ENCODE measurements around the gene NUDT1. TPM values are rescaled to one million over a fixed set of nuclear protein-coding genes. Genes with fewer than 3 reads are reported as not detected.

Gene NUDT1
- total and polyA plus RNA-seq, 2 donors (not counting 1 experiment from before 2014, with no cell fraction given) = 19.8 to 28.4 TPM

DNA sequence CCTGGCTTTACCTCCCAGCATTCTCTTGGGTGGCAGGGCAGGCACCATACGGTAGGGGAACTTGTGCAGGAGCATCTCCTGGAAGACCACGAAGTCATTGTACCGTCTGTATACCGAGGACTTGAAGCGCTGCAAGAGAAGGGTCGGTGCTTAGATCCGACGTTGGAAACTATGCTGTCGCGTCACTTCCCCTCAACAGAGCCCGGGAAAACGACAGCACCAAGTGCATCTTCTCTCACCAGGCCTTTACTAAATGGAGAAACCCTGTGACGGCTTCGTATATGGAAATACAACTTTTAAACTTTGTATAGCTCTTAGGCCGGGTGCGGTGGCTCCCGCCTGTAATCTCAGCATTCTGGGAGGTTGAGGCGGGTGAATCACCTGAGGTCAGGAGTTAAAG lies 33.1 kb downstream of the NUDT1 start:
- Histone ChIP-seq H3K4me3 (replicated peaks in 1 of 4; ENCODE audit: control extremely low read depth in 1 of 4, insufficient read depth in 1 of 4, low read depth in 3 of 4, low read length in 4 of 4) (no peak overlapping the region), H3K9ac (ENCODE audit: insufficient read depth, low read length) (no peak overlapping the region), H3K4me2 (ENCODE audit: extremely low read depth, insufficient read depth, low read length) (no peak overlapping the region), H2AFZ (ENCODE audit: low read length) (no peak overlapping the region), H3K79me2 (ENCODE audit: control insufficient read depth, insufficient read depth, low read length) (peaks cover 2% of the 10 kb centered on the region), H3K9me3 (ENCODE audit: control insufficient read depth, insufficient read depth, low read depth, low read length) (no peaks in the 10 kb centered on the region), H3K27me3 (ENCODE audit: control insufficient read depth, insufficient read depth, low read length) (no peaks in the 10 kb centered on the region), H4K20me1 (ENCODE audit: control insufficient read depth, extremely low read depth, insufficient read depth, low read length) (no peaks in the 10 kb centered on the region), H3K4me1 (ENCODE audit: control insufficient read depth, extremely low read depth, insufficient read depth, low read length) (peaks cover 2% of the 10 kb centered on the region), H3K27ac (ENCODE audit: insufficient read depth, low read length) (no peak overlapping the region), H3K36me3 (ENCODE audit: control insufficient read depth, insufficient read depth, low read length) (peaks cover 2% of the 10 kb centered on the region)
- no peak for DNase-seq (ENCODE audit: low read depth in 2 of 2)
- TF ChIP-seq EZH2 (IDR thresholded peaks at IDR 0.05; ENCODE audit: low read length, missing control alignments) = no peak
- TF ChIP-seq, protein P1, sequence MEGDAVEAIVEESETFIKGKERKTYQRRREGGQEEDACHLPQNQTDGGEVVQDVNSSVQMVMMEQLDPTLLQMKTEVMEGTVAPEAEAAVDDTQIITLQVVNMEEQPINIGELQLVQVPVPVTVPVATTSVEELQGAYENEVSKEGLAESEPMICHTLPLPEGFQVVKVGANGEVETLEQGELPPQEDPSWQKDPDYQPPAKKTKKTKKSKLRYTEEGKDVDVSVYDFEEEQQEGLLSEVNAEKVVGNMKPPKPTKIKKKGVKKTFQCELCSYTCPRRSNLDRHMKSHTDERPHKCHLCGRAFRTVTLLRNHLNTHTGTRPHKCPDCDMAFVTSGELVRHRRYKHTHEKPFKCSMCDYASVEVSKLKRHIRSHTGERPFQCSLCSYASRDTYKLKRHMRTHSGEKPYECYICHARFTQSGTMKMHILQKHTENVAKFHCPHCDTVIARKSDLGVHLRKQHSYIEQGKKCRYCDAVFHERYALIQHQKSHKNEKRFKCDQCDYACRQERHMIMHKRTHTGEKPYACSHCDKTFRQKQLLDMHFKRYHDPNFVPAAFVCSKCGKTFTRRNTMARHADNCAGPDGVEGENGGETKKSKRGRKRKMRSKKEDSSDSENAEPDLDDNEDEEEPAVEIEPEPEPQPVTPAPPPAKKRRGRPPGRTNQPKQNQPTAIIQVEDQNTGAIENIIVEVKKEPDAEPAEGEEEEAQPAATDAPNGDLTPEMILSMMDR (conservative IDR thresholded peaks at IDR 0.05 in 1 of 2, IDR thresholded peaks at IDR 0.05 in 1 of 2; ENCODE audit: low read depth in 1 of 2, low read length in 2 of 2) = no peak

GRCh38 chr7:2276107-2276506 lies 34.1 kb downstream of the NUDT1 start:
- no peaks in the 10 kb centered on the region for H3K9me3 ChIP-seq (ENCODE audit: control insufficient read depth, insufficient read depth, low read depth, low read length)
- H3K4me2 ChIP-seq (ENCODE audit: extremely low read depth, insufficient read depth, low read length) = no peak overlapping the region
- H3K79me2 ChIP-seq (ENCODE audit: control insufficient read depth, insufficient read depth, low read length) = peaks cover 2% of the 10 kb centered on the region
- H3K27ac ChIP-seq (ENCODE audit: insufficient read depth, low read length) = no peak overlapping the region
- no peak overlapping the region for H2AFZ ChIP-seq (ENCODE audit: low read length)
- no peak for DNase-seq (ENCODE audit: low read depth in 2 of 2)
- no peak overlapping the region for H3K9ac ChIP-seq (ENCODE audit: insufficient read depth, low read length)
- H3K27me3 ChIP-seq (ENCODE audit: control insufficient read depth, insufficient read depth, low read length) = no peaks in the 10 kb centered on the region
- peaks cover 2% of the 10 kb centered on the region for H3K36me3 ChIP-seq (ENCODE audit: control insufficient read depth, insufficient read depth, low read length)
- no peak overlapping the region for H3K4me3 ChIP-seq (replicated peaks in 1 of 4; ENCODE audit: control extremely low read depth in 1 of 4, insufficient read depth in 1 of 4, low read depth in 3 of 4, low read length in 4 of 4)
- peaks cover 2% of the 10 kb centered on the region for H3K4me1 ChIP-seq (ENCODE audit: control insufficient read depth, extremely low read depth, insufficient read depth, low read length)
- no peaks in the 10 kb centered on the region for H4K20me1 ChIP-seq (ENCODE audit: control insufficient read depth, extremely low read depth, insufficient read depth, low read length)
- TF ChIP-seq, protein P1 (conservative IDR thresholded peaks at IDR 0.05 in 1 of 2, IDR thresholded peaks at IDR 0.05 in 1 of 2; ENCODE audit: low read depth in 1 of 2, low read length in 2 of 2) = no peak
- no peak for TF ChIP-seq EZH2 (IDR thresholded peaks at IDR 0.05; ENCODE audit: low read length, missing control alignments)

GRCh38 chr7:2278026-2278425 lies 36.0 kb downstream of the NUDT1 start:
- no peaks in the 10 kb centered on the region for H3K27me3 ChIP-seq (ENCODE audit: control insufficient read depth, insufficient read depth, low read length)
- peaks cover 3% of the 10 kb centered on the region for H3K79me2 ChIP-seq (ENCODE audit: control insufficient read depth, insufficient read depth, low read length)
- H2AFZ ChIP-seq (ENCODE audit: low read length) = no peak overlapping the region
- no peak overlapping the region for H3K27ac ChIP-seq (ENCODE audit: insufficient read depth, low read length)
- no peak for TF ChIP-seq EZH2 (IDR thresholded peaks at IDR 0.05; ENCODE audit: low read length, missing control alignments)
- TF ChIP-seq, protein P1 (conservative IDR thresholded peaks at IDR 0.05 in 1 of 2, IDR thresholded peaks at IDR 0.05 in 1 of 2; ENCODE audit: low read depth in 1 of 2, low read length in 2 of 2) = no peak
- peaks cover 4% of the 10 kb centered on the region for H3K4me1 ChIP-seq (ENCODE audit: control insufficient read depth, extremely low read depth, insufficient read depth, low read length)
- H3K9me3 ChIP-seq (ENCODE audit: control insufficient read depth, insufficient read depth, low read depth, low read length) = no peaks in the 10 kb centered on the region
- no peak overlapping the region for H3K4me2 ChIP-seq (ENCODE audit: extremely low read depth, insufficient read depth, low read length)
- no peak overlapping the region for H3K4me3 ChIP-seq (replicated peaks in 1 of 4; ENCODE audit: control extremely low read depth in 1 of 4, insufficient read depth in 1 of 4, low read depth in 3 of 4, low read length in 4 of 4)
- no peak overlapping the region for H3K9ac ChIP-seq (ENCODE audit: insufficient read depth, low read length)
- H4K20me1 ChIP-seq (ENCODE audit: control insufficient read depth, extremely low read depth, insufficient read depth, low read length) = no peaks in the 10 kb centered on the region
- peaks cover 2% of the 10 kb centered on the region for H3K36me3 ChIP-seq (ENCODE audit: control insufficient read depth, insufficient read depth, low read length)
- DNase-seq (ENCODE audit: low read depth in 2 of 2) = no peak
